HepG2 (cell line): ENCODE measurements around the gene SLC16A11. TPM values are rescaled to one million over a fixed set of nuclear protein-coding genes. Genes with fewer than 3 reads are reported as not detected.
"Not testable (repeated sequence)": the region's sequence is repeated elsewhere in the genome, so short reads cannot be mapped to it uniquely, and the experiment has no call there.

Experiments
- BCL6 ChIP-seq: IDR thresholded peaks from 2 replicates; pipeline ENCODE4 v1.6.1; 2016; ENCODE audit warnings: missing genetic modification reagents, missing compliant biosample characterization
- FOXP1 ChIP-seq, 2 experiments: fragments of 450-650 bp in 1 of 2; IDR thresholded peaks; 2 replicates each; pipeline ENCODE4 v1.6.1; 2017 to 2018; ENCODE audit warnings: antibody characterized with exemption in 1 of 2
- HMG20A ChIP-seq: IDR thresholded peaks from 2 replicates; pipeline ENCODE4 v1.6.1; 2016; ENCODE audit warnings: borderline replicate concordance
- KMT2B ChIP-seq: IDR thresholded peaks from 2 replicates; pipeline ENCODE4 v1.6.1; 2016; ENCODE audit warnings: missing genetic modification reagents, missing compliant biosample characterization
- MED1 ChIP-seq: sonication (generic); formaldehyde crosslinking; IDR thresholded peaks from 2 replicates; pipeline ENCODE4 v1.4.0; 2020; ENCODE audit warnings: missing genetic modification reagents
- RCOR2 ChIP-seq: IDR thresholded peaks from 2 replicates; pipeline ENCODE4 v1.6.1; 2016; ENCODE audit warnings: missing biosample characterization, missing genetic modification reagents
- RERE ChIP-seq: IDR thresholded peaks from 2 replicates; pipeline ENCODE4 v1.6.1; 2016; ENCODE audit warnings: low read depth, missing genetic modification reagents, missing compliant biosample characterization
- STAG1 ChIP-seq: sonication (generic); formaldehyde crosslinking; IDR thresholded peaks from 2 replicates; pipeline ENCODE4 v1.4.0; 2020; ENCODE audit warnings: missing genetic modification reagents
- ZFY ChIP-seq: sonication (generic); formaldehyde crosslinking; IDR thresholded peaks from 2 replicates; pipeline ENCODE4 v1.4.0; 2020; ENCODE audit warnings: missing genetic modification reagents
- ZNF281 ChIP-seq: sonication (generic); formaldehyde crosslinking; IDR thresholded peaks from 2 replicates; pipeline ENCODE4 v1.4.0; 2020; ENCODE audit warnings: missing genetic modification reagents, borderline replicate concordance
- ZNF792 ChIP-seq: IDR thresholded peaks from 2 replicates; pipeline ENCODE4 v1.6.1; 2016
- polyA plus RNA-seq, 8 experiments: library from polyadenylated mRNA; depleted of rRNA in 3 of 8; stranded (reverse) in 7 of 8; unstranded in 1 of 8; fragments of >200 nt; fragmentation: Illumina TruSeq in 4 of 8; extraction: Trizol in 4 of 8; gene quantifications; 2 replicates each; pipeline versions ENCODE4 v1.2.1 to v1.2.3, GENCODE V29; 2011 to 2016; ENCODE audit warnings: low read depth in 4 of 8, missing spikeins in 1 of 8, mixed read lengths in 1 of 8; ENCODE audit not compliant: insufficient read depth in 1 of 8
- total RNA-seq, 5 experiments: library from RNA; depleted of rRNA; stranded (reverse); fragments of >200 nt; fragmentation: Illumina TruSeq; extraction: Trizol; gene quantifications; 2 replicates each; pipeline ENCODE4 v1.2.3, GENCODE V29; 2016; ENCODE audit warnings: low read depth in 1 of 5
- TF ChIP-seq, protein P1 (sequence below): sonication (generic); formaldehyde crosslinking; IDR thresholded peaks from 2 replicates; pipeline ENCODE4 v1.5.0; 2020; ENCODE audit warnings: mild to moderate bottlenecking, missing genetic modification reagents
- TF ChIP-seq, protein P2 (sequence below): IDR thresholded peaks from 2 replicates; pipeline ENCODE4 v1.6.1; 2016
- TF ChIP-seq, protein P3 (sequence below): sonication (generic); formaldehyde crosslinking; IDR thresholded peaks from 2 replicates; pipeline ENCODE4 v1.4.0; 2020; ENCODE audit warnings: missing genetic modification reagents

Gene SLC16A11
- total and polyA plus RNA-seq, 2 of the 13 experiments (the other 11 are each of a cell fraction or from before 2014, with no cell fraction given) = not detected

DNA sequence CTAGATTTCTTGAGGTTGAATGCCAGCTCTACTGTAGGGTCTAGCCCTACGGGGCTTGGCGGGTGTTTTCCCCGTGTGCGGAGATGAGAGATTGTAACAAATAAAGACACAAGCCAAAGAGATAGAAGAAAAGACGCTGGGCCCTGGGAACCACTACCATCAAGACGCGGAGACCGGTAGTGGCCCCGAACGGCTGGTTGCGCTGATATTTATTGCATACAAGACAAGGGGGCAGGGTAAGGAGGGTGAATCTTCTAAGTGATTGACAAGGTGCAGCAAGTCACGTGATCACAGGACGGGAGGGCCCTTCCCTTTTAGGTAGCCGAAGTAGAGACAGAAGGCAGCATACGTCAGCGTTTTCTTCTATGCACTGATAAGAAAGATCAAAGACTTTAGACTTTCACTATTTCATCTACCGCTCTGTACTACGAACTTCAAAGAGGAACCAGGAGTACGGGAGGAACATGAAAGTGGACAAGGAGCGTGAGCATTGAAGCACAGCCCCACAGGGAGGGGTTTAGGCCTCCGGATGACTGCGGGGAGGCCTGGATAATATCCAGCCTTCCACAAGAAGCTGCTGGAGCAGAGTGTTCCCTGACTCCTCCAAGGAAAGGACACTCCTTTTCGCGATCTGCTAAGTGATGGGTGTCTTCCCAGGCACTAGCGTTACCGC, 3.0 kb upstream of the SLC16A11 start (continued):
- peak; percentile 71; the same call in 1 of the 2 replicates for TF ChIP-seq RERE (CRISPR knock-in tag)
- peak; percentile 26; the same call in 1 of the 2 replicates for TF ChIP-seq ZNF281 (CRISPR knock-in tag)
- TF ChIP-seq STAG1 (CRISPR knock-in tag) = 0 out of 2 replicates have a peak, but pooled peaks have one; percentile 5
- TF ChIP-seq KMT2B (CRISPR knock-in tag) = 0 out of 2 replicates have a peak, but pooled peaks have one; percentile 4
- TF ChIP-seq, protein P1, sequence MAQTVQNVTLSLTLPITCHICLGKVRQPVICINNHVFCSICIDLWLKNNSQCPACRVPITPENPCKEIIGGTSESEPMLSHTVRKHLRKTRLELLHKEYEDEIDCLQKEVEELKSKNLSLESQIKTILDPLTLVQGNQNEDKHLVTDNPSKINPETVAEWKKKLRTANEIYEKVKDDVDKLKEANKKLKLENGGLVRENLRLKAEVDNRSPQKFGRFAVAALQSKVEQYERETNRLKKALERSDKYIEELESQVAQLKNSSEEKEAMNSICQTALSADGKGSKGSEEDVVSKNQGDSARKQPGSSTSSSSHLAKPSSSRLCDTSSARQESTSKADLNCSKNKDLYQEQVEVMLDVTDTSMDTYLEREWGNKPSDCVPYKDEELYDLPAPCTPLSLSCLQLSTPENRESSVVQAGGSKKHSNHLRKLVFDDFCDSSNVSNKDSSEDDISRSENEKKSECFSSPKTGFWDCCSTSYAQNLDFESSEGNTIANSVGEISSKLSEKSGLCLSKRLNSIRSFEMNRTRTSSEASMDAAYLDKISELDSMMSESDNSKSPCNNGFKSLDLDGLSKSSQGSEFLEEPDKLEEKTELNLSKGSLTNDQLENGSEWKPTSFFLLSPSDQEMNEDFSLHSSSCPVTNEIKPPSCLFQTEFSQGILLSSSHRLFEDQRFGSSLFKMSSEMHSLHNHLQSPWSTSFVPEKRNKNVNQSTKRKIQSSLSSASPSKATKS = 0 out of 2 replicates have a peak, but pooled peaks have one; percentile 19
- TF ChIP-seq BCL6 = peak; percentile 53
- TF ChIP-seq FOXP1 (IDR thresholded peaks at IDR 0.05) = not testable (repeated sequence)
- peak; percentile 46; the same call in 1 of the 2 replicates for TF ChIP-seq FOXP1 (CRISPR knock-in tag; IDR thresholded peaks at IDR 0.05)
- 0 out of 2 replicates have a peak, but pooled peaks have one; percentile 31 for TF ChIP-seq ZFY (CRISPR knock-in tag)
- TF ChIP-seq, protein P2, sequence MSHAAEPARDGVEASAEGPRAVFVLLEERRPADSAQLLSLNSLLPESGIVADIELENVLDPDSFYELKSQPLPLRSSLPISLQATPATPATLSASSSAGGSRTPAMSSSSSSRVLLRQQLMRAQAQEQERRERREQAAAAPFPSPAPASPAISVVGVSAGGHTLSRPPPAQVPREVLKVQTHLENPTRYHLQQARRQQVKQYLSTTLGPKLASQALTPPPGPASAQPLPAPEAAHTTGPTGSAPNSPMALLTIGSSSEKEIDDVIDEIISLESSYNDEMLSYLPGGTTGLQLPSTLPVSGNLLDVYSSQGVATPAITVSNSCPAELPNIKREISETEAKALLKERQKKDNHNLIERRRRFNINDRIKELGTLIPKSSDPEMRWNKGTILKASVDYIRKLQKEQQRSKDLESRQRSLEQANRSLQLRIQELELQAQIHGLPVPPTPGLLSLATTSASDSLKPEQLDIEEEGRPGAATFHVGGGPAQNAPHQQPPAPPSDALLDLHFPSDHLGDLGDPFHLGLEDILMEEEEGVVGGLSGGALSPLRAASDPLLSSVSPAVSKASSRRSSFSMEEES (CRISPR knock-in tag) = peak; percentile 70
- peak; percentile 64; the same call in 1 of the 2 replicates for TF ChIP-seq MED1 (CRISPR knock-in tag)
- TF ChIP-seq, protein P3, sequence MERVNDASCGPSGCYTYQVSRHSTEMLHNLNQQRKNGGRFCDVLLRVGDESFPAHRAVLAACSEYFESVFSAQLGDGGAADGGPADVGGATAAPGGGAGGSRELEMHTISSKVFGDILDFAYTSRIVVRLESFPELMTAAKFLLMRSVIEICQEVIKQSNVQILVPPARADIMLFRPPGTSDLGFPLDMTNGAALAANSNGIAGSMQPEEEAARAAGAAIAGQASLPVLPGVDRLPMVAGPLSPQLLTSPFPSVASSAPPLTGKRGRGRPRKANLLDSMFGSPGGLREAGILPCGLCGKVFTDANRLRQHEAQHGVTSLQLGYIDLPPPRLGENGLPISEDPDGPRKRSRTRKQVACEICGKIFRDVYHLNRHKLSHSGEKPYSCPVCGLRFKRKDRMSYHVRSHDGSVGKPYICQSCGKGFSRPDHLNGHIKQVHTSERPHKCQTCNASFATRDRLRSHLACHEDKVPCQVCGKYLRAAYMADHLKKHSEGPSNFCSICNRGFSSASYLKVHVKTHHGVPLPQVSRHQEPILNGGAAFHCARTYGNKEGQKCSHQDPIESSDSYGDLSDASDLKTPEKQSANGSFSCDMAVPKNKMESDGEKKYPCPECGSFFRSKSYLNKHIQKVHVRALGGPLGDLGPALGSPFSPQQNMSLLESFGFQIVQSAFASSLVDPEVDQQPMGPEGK (CRISPR knock-in tag) = peak; percentile 77
- TF ChIP-seq HMG20A (CRISPR knock-in tag) = peak; percentile 78; the same call in 1 of the 2 replicates
- 0 out of 2 replicates have a peak, but pooled peaks have one; percentile 18 for TF ChIP-seq ZNF792
- 0 out of 2 replicates have a peak, but pooled peaks have one; percentile 25 for TF ChIP-seq RCOR2
